Activated effector memory CD4-positive, alpha-beta T cell treated with anti-CD3 and anti-CD28 coated beads, Interleukin-2, amount 50 U/mL, for 16 hours (primary cell): ENCODE data around the gene PTPRK.

Experiments used
- DNase-seq: peaks from one replicate; pipeline ENCODE4 v3.0.0-alpha.2; 2020

The PTPRK gene

DNA sequence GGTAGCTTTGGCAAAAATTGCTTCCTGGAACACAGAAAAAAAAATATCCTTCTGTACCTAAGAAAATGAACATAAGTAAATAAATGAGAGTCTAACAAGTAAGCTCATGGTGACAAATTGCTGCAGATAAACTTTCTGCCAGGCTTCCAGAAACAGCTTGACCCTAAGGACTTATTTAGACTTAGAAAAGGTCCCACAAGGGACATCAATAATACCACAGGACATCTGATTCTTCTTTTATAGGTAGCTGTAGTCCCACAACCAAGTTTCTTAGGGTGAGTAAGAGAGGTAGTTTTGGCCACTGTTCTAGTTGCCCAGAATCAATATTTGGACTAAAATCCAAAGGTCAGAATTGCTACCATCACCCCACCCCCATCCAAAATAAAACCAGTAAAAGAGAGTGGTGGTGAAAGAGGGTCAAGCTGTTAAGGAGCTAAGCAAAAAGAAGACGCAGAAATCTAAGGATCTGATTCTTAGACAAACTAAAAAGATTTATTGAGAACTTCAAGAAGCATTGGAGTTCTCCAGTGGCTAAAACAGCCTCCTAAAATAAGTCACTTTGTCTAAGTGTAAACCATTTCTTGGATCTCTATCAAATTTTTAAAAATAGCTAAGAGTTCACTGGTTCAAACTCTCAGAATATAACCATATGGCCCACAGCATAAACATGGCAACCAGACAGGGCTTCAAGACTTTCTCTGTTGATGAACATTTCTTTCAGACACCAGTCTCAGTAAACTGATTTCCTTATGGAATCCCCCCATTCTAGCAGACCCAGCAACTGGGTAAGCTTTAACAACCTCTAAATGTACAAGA, 180.6 kb downstream of the PTPRK start:
- no peak for DNase-seq

DNA sequence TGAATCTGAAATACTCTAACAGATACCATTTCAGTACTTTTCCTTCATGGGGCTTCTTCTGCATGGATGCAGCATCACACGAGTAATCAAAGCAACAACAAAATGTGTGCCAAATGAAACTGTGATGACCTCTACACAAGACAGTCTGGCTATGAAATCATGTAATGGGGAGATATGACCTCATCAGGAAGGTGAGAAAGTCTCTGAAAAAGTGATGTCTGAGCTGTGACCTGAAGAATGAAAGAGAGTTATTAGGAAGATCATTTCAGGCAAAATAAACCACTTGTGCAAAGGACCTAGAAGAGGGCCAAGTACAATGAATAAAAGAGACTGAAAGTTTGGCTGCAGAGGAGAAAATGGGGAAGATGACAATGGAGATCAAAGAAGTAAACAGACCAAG, 182.8 kb downstream of the PTPRK start:
- no peak for DNase-seq

DNA sequence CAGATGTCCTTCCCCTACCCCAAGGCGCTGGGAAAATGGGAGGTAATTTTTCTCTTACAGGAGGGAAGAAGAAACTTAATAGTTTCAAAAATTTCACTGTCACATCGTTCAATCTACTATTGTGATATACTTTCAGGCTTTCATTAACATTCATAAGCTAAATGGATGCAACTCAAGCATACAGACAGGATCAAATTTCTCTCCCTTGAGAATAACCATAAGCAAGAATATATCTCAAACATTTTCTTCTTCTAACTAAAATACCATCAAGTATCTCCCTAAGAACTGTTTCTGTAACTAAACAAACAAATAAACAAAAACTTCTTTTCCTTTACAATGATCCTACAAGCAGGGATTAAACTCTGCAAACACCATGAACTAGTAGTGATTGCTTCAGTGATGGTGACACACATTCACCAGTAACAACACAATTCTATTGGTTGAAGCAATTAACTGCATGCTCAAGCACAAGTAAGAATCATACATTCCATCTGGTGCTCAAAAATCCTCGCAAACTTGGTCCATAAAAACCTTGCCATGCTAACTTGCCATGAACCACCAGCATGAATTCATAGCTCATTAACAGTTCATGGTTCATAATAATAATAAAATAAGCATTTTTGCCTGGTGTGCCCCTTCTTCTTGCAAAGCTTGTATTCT, 183.8 kb downstream of the PTPRK start:
- DNase-seq, result no peak

GRCh38 chr6:128335963-128336362, 184.4 kb downstream of the PTPRK start:
- DNase-seq, result no peak

DNA sequence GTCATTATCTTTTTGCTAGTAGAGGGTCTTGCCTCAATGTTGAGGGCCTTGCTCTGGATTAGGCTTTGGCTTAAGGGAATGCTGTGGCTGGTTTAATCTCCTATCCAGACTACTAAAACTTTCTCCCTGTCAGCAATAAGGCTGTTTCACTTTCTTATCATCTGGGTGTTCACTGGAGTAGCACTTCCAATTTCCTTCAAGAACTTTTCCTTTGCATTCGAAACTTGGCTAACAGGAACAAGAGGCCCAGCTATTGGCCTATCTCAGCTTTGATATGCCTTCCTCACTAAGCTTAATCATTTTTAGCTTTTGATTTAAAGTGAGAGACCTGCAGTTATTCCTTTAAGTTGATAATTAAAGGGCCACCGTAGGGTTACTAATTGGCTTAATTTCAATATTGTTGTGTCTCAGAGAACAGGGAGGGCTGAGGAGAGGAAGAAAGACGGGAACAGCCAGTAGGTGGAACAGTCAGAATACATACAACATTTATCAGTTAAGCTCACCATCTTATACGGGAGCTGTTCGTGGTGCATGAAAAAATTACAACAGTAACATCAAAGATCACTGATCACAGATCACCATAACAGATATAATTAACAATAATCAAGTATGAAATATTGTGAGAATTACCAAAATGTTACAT, 186.7 kb downstream of the PTPRK start:
- DNase-seq, result no peak

- no peak for DNase-seq
Measured at GRCh38 chr6:128327890-128328289, 192.5 kb downstream of the PTPRK start.

DNA sequence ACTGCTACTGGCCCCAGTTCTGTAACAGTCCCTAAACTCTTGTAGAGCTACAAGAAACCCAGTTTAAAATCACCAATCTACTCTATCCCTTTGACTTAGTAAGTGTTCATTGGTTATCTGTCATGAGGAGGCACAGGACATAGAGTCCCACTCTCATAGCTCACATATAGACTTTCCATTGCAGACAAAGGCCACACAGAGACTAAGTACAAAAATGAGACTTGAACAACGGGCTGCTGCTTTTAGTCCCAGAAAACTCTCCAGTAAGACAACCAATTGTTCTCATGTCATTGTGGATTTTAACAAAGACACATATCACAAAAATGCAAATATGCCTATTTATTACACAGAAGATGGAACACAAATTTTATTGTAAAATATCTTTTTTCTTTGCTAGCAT, 197.4 kb downstream of the PTPRK start:
- DNase-seq, result no peak

DNA sequence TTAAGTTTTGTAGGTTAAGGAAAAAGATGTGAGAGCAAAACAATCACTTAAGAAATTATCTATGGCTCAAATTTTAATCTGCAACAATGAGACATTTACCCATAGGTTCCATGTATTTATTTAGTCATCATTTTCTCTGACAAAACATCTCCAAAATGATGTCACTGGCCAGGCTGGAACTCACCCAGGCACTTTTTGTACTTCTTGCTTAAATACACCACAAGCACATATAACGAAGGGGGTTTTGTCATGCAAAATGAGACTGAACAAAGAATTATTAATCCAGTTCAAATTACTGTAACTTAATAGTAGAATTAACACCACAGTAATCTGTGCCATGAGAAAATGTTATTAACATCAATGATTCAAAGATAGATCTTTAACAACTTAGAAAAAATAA, 200.5 kb downstream of the PTPRK start:
- no peak for DNase-seq

- no peak for DNase-seq
Measured at GRCh38 chr6:128319157-128319556, 201.2 kb downstream of the PTPRK start.

DNA sequence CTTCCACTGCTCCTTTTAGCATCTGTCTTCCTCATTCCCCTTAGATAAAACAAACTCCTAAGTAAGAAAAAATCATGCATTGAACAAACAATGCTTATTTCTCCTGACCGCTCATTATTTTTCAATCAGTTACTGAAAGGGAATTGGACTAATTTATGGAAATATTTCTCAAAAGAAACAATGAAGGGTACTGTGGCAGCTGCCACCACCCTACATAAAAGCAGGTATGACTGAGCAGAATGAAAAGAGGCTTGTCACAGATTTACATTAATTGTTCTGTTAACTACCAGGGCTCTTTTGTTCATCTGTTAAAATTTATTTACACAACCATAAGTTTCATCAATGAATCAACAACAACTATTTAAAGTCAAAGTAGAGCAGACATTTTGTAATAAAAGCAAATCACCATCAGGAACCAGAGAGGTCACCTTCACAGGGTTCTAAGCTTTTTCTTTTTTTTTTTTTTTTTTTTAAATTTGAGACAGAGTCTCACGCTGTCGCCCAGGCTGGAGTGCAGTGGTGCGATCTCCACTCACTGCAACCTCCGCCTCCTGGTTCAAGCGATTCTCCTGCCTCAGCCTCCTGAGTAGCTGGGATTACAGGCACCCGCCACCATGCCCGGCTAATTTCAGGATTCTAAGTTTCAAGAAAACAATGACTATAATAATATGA, 204.0 kb downstream of the PTPRK start:
- DNase-seq, result no peak

DNA sequence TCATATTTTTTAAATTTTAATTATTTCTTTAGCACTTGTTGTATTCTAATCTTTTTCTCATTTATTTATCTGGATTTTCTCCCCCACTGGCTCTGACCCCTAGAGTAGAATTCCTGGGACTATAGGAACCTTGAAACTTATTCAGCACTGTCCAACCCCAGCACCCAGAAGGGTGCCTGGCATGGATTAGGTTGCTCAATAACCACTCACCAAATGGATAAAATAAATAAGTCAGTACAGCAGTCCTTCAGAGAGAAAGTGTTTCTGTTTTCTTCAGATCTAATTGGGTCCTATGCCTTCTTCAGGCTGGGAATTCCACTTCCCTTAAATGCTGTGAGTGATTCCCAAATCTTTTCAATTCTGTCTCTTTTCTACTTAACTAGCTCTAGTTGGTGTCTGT, 206.2 kb downstream of the PTPRK start:
- DNase-seq, result no peak

- no peak for DNase-seq
Measured at GRCh38 chr6:128311944-128312570, 208.3 kb downstream of the PTPRK start.

DNA sequence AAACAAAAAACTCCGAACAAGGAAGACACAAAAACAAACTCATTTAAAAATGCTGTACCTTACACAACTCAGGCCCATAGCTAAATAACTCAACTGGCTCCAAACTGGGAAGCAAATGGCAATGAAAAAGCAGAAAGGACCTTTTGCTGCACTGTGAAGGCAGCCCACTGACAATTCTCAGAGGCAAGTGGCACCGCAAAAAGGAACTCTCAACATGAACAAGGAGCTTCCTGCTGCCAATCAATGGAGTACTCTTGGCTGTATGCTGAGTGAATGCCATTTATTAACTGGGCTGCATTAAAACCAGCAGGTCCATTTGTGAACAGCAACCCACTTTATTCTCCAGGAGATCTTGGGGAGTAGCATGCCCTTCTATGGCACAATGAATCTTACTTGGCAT, 209.9 kb downstream of the PTPRK start:
- DNase-seq, result no peak

DNA sequence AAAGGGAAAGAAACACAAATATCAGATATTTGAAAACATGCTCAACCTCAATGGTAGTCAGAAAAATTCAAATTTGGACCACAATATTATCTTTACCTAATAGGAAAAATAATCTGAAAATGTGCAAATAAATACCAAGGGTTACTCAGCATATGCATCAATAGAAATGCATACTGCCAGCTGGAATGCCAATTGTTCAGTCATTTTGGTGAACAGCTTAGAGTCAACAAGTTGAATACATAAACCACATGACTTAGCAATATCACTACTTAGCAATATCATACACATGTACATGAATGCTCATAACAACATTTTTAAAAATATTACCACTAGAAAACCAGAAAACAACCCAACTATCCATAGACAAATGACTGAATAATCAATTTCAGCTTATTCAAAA, 212.7 kb downstream of the PTPRK start:
- DNase-seq, result no peak

GRCh38 chr6:128305976-128306375, 214.4 kb downstream of the PTPRK start:
- no peak for DNase-seq

DNA sequence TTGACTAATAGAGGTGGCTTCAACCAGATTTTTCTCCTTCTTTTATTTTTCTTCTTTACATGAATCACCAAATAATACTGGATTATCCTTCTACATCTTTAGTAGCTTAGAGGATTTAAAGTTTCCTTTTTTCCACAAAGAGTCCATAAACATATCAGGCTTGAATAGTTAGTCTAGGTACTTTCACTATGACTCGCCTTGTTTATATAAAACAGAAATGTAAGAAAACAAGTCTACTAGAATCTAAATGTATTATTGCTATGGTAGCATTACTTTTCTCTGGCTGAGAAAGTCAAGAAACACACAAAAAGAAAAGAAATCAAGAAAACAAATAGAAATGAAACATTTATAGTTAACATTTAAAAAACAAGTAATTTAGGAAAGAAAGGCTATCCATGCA, 215.2 kb downstream of the PTPRK start:
- DNase-seq, result no peak

DNA sequence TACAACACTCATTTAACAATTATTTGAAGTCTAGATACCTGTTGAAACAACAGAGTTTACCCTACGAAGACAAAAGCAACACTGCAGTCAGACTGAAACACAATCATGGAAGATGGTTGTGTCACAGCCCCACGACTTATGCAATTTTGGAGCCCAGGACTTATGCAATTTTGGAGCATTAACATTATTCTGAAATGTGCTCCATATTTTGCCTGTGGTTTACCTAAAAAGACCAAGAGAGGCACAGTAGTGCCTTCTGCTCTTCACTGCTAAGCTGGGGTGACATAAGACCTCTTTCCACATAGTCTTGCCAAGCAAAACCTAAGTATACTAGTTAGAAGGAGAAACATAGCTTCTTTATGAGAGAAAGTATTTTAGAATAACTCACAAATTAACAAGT, 216.5 kb downstream of the PTPRK start:
- no peak for DNase-seq

- no peak for DNase-seq
Measured at GRCh38 chr6:128302942-128303341, 217.5 kb downstream of the PTPRK start.

GRCh38 chr6:128295670-128296069, 224.7 kb downstream of the PTPRK start:
- no peak for DNase-seq

DNA sequence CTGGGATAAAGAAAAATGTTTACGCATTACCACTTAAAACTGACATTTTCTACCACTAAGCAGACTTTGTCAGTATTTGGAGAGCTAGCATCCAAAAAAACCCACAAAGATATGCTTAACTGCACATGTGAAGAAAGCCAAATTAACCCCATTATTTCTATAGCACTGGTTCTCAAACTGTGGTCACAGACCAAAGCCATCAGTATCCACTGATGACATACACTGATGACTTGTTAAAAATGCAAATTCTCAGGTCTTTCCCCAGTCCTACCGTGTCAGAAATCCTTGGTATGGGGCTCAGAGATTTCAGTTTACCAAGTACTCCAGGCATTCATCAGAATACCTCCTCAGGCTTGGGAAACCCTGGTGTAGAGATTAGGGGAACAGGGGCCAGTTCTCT, 230.2 kb downstream of the PTPRK start:
- DNase-seq, result no peak

- no peak for DNase-seq
Measured at GRCh38 chr6:128284128-128284527, 236.3 kb downstream of the PTPRK start.

DNA sequence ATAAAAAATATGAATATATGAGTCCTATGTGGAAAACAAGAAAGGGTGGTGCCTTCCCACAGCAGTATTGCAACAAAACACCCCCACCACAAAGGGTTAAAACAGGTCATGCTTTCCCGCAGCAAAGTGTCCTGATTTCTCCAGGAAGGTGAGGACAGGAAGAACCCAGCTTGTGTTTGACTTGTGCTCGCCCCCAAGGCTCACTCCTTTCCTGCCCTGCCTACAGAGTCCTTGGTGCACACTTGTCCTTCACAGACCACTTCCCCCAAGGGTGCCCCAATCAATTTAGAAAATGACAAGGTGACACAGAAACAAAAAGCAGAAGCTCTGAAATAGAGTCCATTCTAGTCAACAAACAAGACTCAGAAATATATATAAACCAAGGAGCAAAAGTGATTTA, 237.4 kb downstream of the PTPRK start:
- DNase-seq, result no peak

- DNase-seq, result no peak
Measured at GRCh38 chr6:128280960-128281359, 239.4 kb downstream of the PTPRK start.
